ENCODE measurements around the gene SLC48A1. TPM values are rescaled to one million over a fixed set of nuclear protein-coding genes. Genes with fewer than 3 reads are reported as not detected.
A peak's percentile ranks its signal among the peaks of the same experiment; 100 is the strongest.

Gene SLC48A1
- total RNA-seq, 1 donor from 2014 or later = 19.7 TPM

GRCh38 chr12:47740606-47741339 lies 32.3 kb upstream of the SLC48A1 start:
- TF ChIP-seq, protein P1, sequence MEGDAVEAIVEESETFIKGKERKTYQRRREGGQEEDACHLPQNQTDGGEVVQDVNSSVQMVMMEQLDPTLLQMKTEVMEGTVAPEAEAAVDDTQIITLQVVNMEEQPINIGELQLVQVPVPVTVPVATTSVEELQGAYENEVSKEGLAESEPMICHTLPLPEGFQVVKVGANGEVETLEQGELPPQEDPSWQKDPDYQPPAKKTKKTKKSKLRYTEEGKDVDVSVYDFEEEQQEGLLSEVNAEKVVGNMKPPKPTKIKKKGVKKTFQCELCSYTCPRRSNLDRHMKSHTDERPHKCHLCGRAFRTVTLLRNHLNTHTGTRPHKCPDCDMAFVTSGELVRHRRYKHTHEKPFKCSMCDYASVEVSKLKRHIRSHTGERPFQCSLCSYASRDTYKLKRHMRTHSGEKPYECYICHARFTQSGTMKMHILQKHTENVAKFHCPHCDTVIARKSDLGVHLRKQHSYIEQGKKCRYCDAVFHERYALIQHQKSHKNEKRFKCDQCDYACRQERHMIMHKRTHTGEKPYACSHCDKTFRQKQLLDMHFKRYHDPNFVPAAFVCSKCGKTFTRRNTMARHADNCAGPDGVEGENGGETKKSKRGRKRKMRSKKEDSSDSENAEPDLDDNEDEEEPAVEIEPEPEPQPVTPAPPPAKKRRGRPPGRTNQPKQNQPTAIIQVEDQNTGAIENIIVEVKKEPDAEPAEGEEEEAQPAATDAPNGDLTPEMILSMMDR (conservative IDR thresholded peaks at IDR 0.05) = no peak
- no peaks in the 10 kb centered on the region for H3K9me3 Mint-ChIP-seq
- peaks cover 30% of the 10 kb centered on the region for H3K4me1 Mint-ChIP-seq (ENCODE audit: unreplicated experiment)
- no peaks in the 10 kb centered on the region for H3K27me3 Mint-ChIP-seq
- DNase-seq (ENCODE audit: extremely low spot score, unreplicated experiment) = no peak
- no peaks in the 10 kb centered on the region for H3K36me3 Mint-ChIP-seq
- H3K27ac Mint-ChIP-seq = no peak overlapping the region
- H3K4me3 Mint-ChIP-seq = no peak overlapping the region

GRCh38 chr12:47741340-47741703 lies 31.7 kb upstream of the SLC48A1 start:
- DNase-seq (ENCODE audit: extremely low spot score, unreplicated experiment) = no peak
- TF ChIP-seq, protein P1 (conservative IDR thresholded peaks at IDR 0.05) = no peak
- H3K27me3 Mint-ChIP-seq = no peaks in the 10 kb centered on the region
- H3K36me3 Mint-ChIP-seq = no peaks in the 10 kb centered on the region
- no peaks in the 10 kb centered on the region for H3K9me3 Mint-ChIP-seq
- H3K4me3 Mint-ChIP-seq = no peak overlapping the region
- H3K27ac Mint-ChIP-seq = no peak overlapping the region
- H3K4me1 Mint-ChIP-seq (ENCODE audit: unreplicated experiment) = peaks cover 33% of the 10 kb centered on the region

DNA sequence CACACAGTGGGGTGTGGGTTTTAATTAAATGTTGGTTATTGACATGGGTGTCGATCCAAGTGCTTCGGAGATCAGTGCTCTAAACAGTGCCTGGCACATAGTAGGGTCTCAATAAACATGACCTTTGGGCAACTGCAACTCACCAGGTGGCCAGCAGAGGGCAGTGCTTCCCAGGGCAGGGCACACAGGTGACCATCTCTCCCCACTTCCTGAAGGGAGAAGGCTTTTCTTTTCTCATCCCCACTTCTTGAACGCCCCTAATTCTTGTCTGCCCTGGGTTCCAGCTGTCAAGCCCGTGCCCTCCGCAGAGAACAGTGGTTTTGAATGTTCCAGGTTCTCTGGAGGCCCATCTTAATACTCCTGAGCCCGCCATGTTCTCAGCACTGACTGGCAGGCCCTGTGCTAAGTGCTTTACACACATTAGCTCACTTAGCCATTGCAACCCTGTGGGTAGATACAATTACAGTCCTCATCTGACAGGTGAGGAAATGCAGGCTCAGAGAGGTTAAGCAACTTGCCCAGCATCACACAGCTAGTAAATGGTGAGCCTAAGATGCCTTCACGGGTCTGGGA lies 30.7 kb upstream of the SLC48A1 start:
- no peak for DNase-seq (ENCODE audit: extremely low spot score, unreplicated experiment)
- Mint-ChIP-seq H3K27ac (peak overlapping the region; percentile 58), H3K9me3 (no peaks in the 10 kb centered on the region), H3K4me1 (ENCODE audit: unreplicated experiment) (peaks cover 30% of the 10 kb centered on the region), H3K36me3 (no peaks in the 10 kb centered on the region), H3K27me3 (no peaks in the 10 kb centered on the region), H3K4me3 (no peak overlapping the region)
- TF ChIP-seq, protein P1 (conservative IDR thresholded peaks at IDR 0.05) = peak; percentile 98

DNA sequence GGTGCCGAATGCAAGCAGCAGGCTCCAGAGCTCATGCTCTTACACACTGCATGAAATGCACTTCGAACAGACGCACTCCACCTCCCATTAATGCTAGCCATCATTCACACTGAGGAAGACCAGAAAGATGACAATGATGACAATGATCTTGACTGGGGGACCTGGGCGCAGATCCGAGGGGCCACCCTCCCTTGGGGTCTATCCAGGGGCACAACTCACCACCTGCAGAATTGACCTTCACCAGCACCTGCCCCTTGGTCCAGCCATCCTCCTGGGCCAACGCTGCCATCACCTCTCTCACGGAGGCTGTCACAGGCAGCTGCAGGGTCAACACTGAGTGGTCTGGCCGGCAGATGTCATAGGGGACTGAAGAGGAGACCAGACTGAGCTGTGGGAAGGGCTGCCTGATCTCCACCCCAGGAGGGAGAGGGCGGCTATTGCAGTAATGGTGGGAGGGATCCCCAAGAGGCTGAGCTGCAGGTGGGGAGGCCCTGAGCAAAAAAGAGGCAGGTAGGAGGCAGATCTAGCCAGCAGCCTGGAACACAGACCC lies 29.7 kb upstream of the SLC48A1 start:
- Mint-ChIP-seq H3K36me3 (no peaks in the 10 kb centered on the region), H3K27me3 (no peaks in the 10 kb centered on the region), H3K4me3 (no peak overlapping the region), H3K4me1 (ENCODE audit: unreplicated experiment) (peaks cover 28% of the 10 kb centered on the region), H3K27ac (no peak overlapping the region), H3K9me3 (no peaks in the 10 kb centered on the region)
- no peak for DNase-seq (ENCODE audit: extremely low spot score, unreplicated experiment)
- TF ChIP-seq, protein P1 (conservative IDR thresholded peaks at IDR 0.05) = no peak

DNA sequence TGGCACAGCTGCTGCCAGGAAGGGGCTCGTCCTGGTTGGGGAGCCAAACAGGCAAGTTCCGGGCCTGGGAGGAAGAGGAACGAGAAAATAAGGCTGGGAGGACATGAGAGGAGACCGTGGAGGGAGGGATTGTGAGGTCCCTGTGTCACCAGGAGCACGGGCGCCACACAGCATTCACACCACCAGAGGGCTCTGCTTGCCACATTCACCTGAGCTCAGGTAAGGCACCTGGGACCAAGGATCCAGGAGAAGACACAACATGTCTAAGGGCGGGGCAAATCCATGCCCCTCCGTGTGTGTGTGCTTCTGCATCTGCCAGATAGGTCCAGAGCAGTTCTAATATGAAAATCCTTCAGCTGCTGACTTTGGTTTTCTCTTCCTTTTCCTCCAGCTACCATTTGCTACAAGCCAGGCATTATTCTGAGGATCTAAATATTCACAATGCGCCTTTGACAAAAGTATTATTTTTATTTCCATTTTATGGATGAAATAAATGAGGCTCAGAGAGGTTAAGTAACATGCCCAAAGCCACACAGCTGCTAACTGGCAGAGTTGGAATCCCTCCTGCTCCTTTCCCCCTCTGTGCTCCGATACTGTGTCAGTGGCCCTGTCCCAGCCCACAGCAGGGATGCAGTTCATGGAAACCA lies 28.9 kb upstream of the SLC48A1 start:
- DNase-seq (ENCODE audit: extremely low spot score, unreplicated experiment) = no peak
- Mint-ChIP-seq H3K27ac (peak overlapping the region; percentile 34), H3K4me3 (no peak overlapping the region)

More for the DNA sequence above, 28.9 kb upstream of the SLC48A1 start:
- Mint-ChIP-seq H3K4me1 (ENCODE audit: unreplicated experiment) (peaks cover 28% of the 10 kb centered on the region), H3K9me3 (no peaks in the 10 kb centered on the region), H3K27me3 (no peaks in the 10 kb centered on the region), H3K36me3 (no peaks in the 10 kb centered on the region)
- TF ChIP-seq, protein P1 (conservative IDR thresholded peaks at IDR 0.05) = peak; percentile 66
